Caco-2 (cell line): ENCODE data around the gene KCTD12. TPM values are rescaled to one million over a fixed set of nuclear protein-coding genes. Genes with fewer than 3 reads are reported as not detected.

ENCODE experiments used
- BruUV-seq: library from RNA; stranded (reverse); fragments of 400-500 nt; replicated peaks from 2 replicates; lab custom pipeline; 2021; lab: Mats Ljungman, UMichigan
- CTCF ChIA-PET: fragments of 300-600 bp; sonication (Branson Sonifier 250); formaldehyde crosslinking; loops from one replicate; lab custom pipeline; 2022; ENCODE audit warnings: antibody characterized with exemption; lab: Charles Lee
- POLR2A ChIA-PET: fragments of 300-600 bp; sonication (Branson Sonifier 250); formaldehyde crosslinking; loops from one replicate; lab custom pipeline; 2022; ENCODE audit warnings: antibody characterized with exemption; lab: Charles Lee
- DNase-seq, 2 experiments: peaks; one replicate each; pipeline versions ENCODE4 v3.0.0 to v3.0.0-alpha.2; 2020 to 2022
- H3K27me3 ChIP-seq: replicated peaks from 2 replicates; pipeline ENCODE4 v1.6.0; 2011; ENCODE audit warnings: low read length; ENCODE audit not compliant: control insufficient read depth, insufficient read depth
- H3K36me3 ChIP-seq: 2 replicates; pipeline ENCODE4 v1.5.1; 2011; ENCODE audit warnings: low read length; ENCODE audit not compliant: control insufficient read depth, insufficient read depth
- H3K4me1 ChIP-seq: fragments of 250-450 bp; sonication (Bioruptor Pico); 2 replicates; pipeline ENCODE4 v1.5.1; 2020; ENCODE audit warnings: mild to moderate bottlenecking
- H3K4me3 ChIP-seq: 2 replicates; pipeline ENCODE4 v1.5.1; 2011; ENCODE audit warnings: low read depth, mild to moderate bottlenecking, control low read depth, low read length
- H3K9me3 ChIP-seq: fragments of 250-450 bp; sonication (Bioruptor Pico); 2 replicates; pipeline ENCODE4 v1.5.1; 2020; ENCODE audit warnings: mild to moderate bottlenecking, moderate library complexity
- H3K27ac Mint-ChIP-seq: one replicate; pipeline ENCODE4 v1.8.0; 2022; ENCODE audit warnings: mixed read lengths; ENCODE audit not compliant: unreplicated experiment
- H3K27me3 Mint-ChIP-seq: one replicate; pipeline ENCODE4 v1.8.0; 2022; ENCODE audit warnings: mixed read lengths; ENCODE audit not compliant: insufficient read depth, unreplicated experiment
- H3K36me3 Mint-ChIP-seq: one replicate; pipeline ENCODE4 v1.8.0; 2022; ENCODE audit warnings: mild to moderate bottlenecking, mixed read lengths; ENCODE audit not compliant: insufficient read depth, unreplicated experiment
- H3K4me1 Mint-ChIP-seq: one replicate; pipeline ENCODE4 v1.8.0; 2022; ENCODE audit warnings: low read depth, mixed read lengths; ENCODE audit not compliant: unreplicated experiment
- H3K4me3 Mint-ChIP-seq: one replicate; pipeline ENCODE4 v1.8.0; 2022; ENCODE audit warnings: mild to moderate bottlenecking, moderate library complexity, mixed read lengths; ENCODE audit not compliant: unreplicated experiment
- H3K9me3 Mint-ChIP-seq: one replicate; pipeline ENCODE4 v1.8.0; 2022; ENCODE audit warnings: mixed read lengths; ENCODE audit not compliant: unreplicated experiment
- intact Hi-C: fragments of 100-400 bp; cut with micrococcal nuclease; formaldehyde crosslinking; loops from one replicate; pipeline ENCODE4 v1.10.0; 2022; ENCODE audit not compliant: unreplicated experiment
- total RNA-seq: library from RNA; stranded (reverse); gene quantifications from 2 replicates; pipeline ENCODE4 v1.2.3, GENCODE V29; 2022
- TF ChIP-seq, protein P1 (sequence below), 2 experiments: fragments of 200-600 bp in 1 of 2; IDR thresholded peaks; 1 replicate in 1 of 2; 2 replicates in 1 of 2; pipeline versions ENCODE4 v1.5.1 to v1.8.0; 2011 to 2022; ENCODE audit warnings: antibody characterized with exemption in 1 of 2, control low read depth in 1 of 2, inconsistent platforms in 1 of 2, low read depth in 1 of 2, low read length in 1 of 2, mild to moderate bottlenecking in 1 of 2, moderate library complexity in 1 of 2; ENCODE audit not compliant: insufficient read depth in 1 of 2, severe bottlenecking in 1 of 2, unreplicated experiment in 1 of 2

The KCTD12 gene
- total RNA-seq, 1 experiment from 2014 or later, result 1.8 TPM

DNA sequence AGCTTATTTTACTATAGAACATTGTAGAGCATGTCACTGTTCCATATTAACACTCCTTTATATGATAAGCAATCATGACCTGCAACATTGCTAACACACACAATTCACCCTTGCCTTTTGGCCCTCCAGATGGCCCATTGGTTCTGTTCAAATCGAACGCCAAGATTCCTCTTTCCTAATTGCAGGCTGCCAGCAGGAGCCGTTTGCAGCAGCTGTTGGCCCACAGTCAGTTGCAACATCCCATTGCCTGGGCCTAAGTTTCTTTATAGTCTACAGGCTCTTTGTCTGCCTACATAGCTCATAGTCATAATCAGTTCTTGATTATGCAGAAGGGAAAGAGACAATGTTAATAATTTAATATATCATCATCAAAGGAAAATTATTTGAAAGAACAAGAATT lies 37.6 kb downstream of the KCTD12 start:
- no peaks in the 10 kb centered on the region for H3K4me1 ChIP-seq
- H3K27me3 ChIP-seq, result no peaks in the 10 kb centered on the region
- H3K9me3 ChIP-seq, result no peaks in the 10 kb centered on the region
- DNase-seq, result no peak
- no TSS peak for BruUV-seq
- no peaks in the 10 kb centered on the region for H3K4me1 Mint-ChIP-seq
- POLR2A ChIA-PET, result no interaction called here
- TF ChIP-seq, protein P1, sequence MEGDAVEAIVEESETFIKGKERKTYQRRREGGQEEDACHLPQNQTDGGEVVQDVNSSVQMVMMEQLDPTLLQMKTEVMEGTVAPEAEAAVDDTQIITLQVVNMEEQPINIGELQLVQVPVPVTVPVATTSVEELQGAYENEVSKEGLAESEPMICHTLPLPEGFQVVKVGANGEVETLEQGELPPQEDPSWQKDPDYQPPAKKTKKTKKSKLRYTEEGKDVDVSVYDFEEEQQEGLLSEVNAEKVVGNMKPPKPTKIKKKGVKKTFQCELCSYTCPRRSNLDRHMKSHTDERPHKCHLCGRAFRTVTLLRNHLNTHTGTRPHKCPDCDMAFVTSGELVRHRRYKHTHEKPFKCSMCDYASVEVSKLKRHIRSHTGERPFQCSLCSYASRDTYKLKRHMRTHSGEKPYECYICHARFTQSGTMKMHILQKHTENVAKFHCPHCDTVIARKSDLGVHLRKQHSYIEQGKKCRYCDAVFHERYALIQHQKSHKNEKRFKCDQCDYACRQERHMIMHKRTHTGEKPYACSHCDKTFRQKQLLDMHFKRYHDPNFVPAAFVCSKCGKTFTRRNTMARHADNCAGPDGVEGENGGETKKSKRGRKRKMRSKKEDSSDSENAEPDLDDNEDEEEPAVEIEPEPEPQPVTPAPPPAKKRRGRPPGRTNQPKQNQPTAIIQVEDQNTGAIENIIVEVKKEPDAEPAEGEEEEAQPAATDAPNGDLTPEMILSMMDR (IDR thresholded peaks at IDR 0.05; ENCODE audit: insufficient read depth in 1 of 2, low read depth in 1 of 2, low read length in 1 of 2, severe bottlenecking in 1 of 2, unreplicated experiment in 1 of 2), result no peak
- no peak overlapping the region for H3K27ac Mint-ChIP-seq
- CTCF ChIA-PET, result no interaction called here
- H3K4me3 Mint-ChIP-seq, result no peak overlapping the region
- no peaks in the 10 kb centered on the region for H3K36me3 ChIP-seq
- H3K4me3 ChIP-seq, result no peak overlapping the region
- H3K27me3 Mint-ChIP-seq, result peaks cover 2% of the 10 kb centered on the region
- H3K36me3 Mint-ChIP-seq, result no peaks in the 10 kb centered on the region
- H3K9me3 Mint-ChIP-seq, result no peaks in the 10 kb centered on the region
- intact Hi-C loops, result no loop called here

DNA sequence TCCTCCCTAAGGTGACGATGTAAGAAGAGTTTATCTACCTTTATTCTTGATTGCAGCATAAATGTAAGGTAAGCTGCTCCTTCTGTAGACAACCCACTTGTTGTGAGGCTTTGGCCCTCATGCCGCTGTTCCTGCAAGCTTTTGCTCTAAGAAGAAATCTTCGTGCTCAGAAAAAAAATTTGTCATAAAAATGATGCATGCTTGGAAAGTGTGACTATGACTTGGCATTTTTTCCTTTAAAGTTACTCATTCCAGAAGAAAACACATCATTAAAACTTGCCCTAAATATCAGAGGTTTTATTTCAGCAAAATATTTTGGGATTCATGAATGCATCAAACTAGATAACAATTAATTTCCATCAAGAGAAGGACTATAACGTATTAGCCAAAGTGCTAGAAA lies 39.8 kb downstream of the KCTD12 start:
- H3K27me3 Mint-ChIP-seq, result peaks cover 6% of the 10 kb centered on the region
- no peaks in the 10 kb centered on the region for H3K36me3 Mint-ChIP-seq
- Histone ChIP-seq H3K27me3 (no peaks in the 10 kb centered on the region), H3K9me3 (no peaks in the 10 kb centered on the region; the same call in 1 of the 2 replicates), H3K4me3 (no peak overlapping the region), H3K36me3 (no peaks in the 10 kb centered on the region), H3K4me1 (no peaks in the 10 kb centered on the region)
- CTCF ChIA-PET, result no interaction called here
- no peaks in the 10 kb centered on the region for H3K9me3 Mint-ChIP-seq
- intact Hi-C loops, result no loop called here
- no peak overlapping the region for H3K27ac Mint-ChIP-seq
- POLR2A ChIA-PET, result no interaction called here
- H3K4me1 Mint-ChIP-seq, result no peaks in the 10 kb centered on the region
- TF ChIP-seq, protein P1 (IDR thresholded peaks at IDR 0.05; ENCODE audit: insufficient read depth in 1 of 2, low read depth in 1 of 2, low read length in 1 of 2, severe bottlenecking in 1 of 2, unreplicated experiment in 1 of 2), result no peak
- DNase-seq, result no peak
- no TSS peak for BruUV-seq
- H3K4me3 Mint-ChIP-seq, result no peak overlapping the region

DNA sequence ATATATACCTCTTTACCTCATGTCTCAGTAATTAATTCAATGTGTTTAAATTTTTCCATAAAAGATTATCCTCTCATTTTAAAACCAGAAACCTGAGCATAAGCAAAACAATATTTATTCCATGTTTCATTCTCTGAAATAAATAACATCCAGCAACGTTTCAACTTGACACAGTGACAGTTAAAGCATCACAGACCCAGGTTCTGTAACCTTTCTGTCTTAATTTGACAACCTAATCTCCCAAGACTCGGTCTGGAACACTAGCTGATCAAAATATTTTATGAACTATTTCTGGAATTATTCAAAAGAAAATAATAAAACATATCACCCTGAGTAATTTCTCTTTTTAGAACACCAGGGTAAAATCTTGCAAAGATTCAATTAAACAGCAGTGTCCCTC lies 40.3 kb downstream of the KCTD12 start:
- H3K36me3 ChIP-seq, result no peaks in the 10 kb centered on the region
- H3K4me3 ChIP-seq, result no peak overlapping the region
- no peaks in the 10 kb centered on the region for H3K27me3 ChIP-seq
- intact Hi-C loops, result no loop called here
- POLR2A ChIA-PET, result no interaction called here
- H3K4me1 ChIP-seq, result no peaks in the 10 kb centered on the region
- H3K9me3 Mint-ChIP-seq, result no peaks in the 10 kb centered on the region
- no peak for DNase-seq
- H3K27me3 Mint-ChIP-seq, result peaks cover 4% of the 10 kb centered on the region
- H3K9me3 ChIP-seq, result no peaks in the 10 kb centered on the region; the same call in 1 of the 2 replicates
- TF ChIP-seq, protein P1 (IDR thresholded peaks at IDR 0.05; ENCODE audit: insufficient read depth in 1 of 2, low read depth in 1 of 2, low read length in 1 of 2, severe bottlenecking in 1 of 2, unreplicated experiment in 1 of 2), result no peak
- no peaks in the 10 kb centered on the region for H3K36me3 Mint-ChIP-seq
- no peaks in the 10 kb centered on the region for H3K4me1 Mint-ChIP-seq
- CTCF ChIA-PET, result no interaction called here
- no peak overlapping the region for H3K27ac Mint-ChIP-seq
- BruUV-seq, result no TSS peak
- H3K4me3 Mint-ChIP-seq, result no peak overlapping the region
